Measurements from ENCODE around the gene PBLD. TPM values are rescaled to one million over a fixed set of nuclear protein-coding genes. Genes with fewer than 3 reads are reported as not detected.

The PBLD gene
- total and polyA plus RNA-seq, 9 of the 15 experiments (the other 6 are each of a cell fraction or from before 2014, with no cell fraction given), result 1.2 to 4.3 (median 2.5) TPM

GRCh38 chr10:68332259-68333057, at the start of gene PBLD (continued):
- TF ChIP-seq ZNF280B (CRISPR knock-in tag; IDR thresholded peaks at IDR 0.05) (no peak), RBM14 (IDR thresholded peaks at IDR 0.05; ENCODE audit: borderline replicate concordance, insufficient read depth, low read depth, low read length) (peak; percentile 58; the same call in 1 of the 2 replicates), CBFA2T3 (IDR thresholded peaks at IDR 0.05) (no peak; the same call in 1 of the 2 replicates), GTF2B (IDR thresholded peaks at IDR 0.05; ENCODE audit: extremely low read depth, insufficient read length) (no peak), NCOA2 (IDR thresholded peaks at IDR 0.05; ENCODE audit: partially characterized antibody in 2 of 2) (no peak), C11orf30 (IDR thresholded peaks at IDR 0.05; ENCODE audit: low read depth) (no peak), NCOR1 (IDR thresholded peaks at IDR 0.05) (peak; percentile 46; the same call in 1 of the 2 replicates), HDAC8 (tag; IDR thresholded peaks at IDR 0.05) (no peak), ZNF165 (CRISPR knock-in tag; IDR thresholded peaks at IDR 0.05; ENCODE audit: borderline replicate concordance) (peak; percentile 58; the same call in 1 of the 2 replicates), YBX1 (IDR thresholded peaks at IDR 0.05) (no peak), ATF2 (CRISPR knock-in tag; IDR thresholded peaks at IDR 0.05) (no peak), NFIC (IDR thresholded peaks at IDR 0.05) (peak; percentile 65), TAF7 (tag; IDR thresholded peaks at IDR 0.05) (peak; percentile 78), FOSL1 (tag; conservative IDR thresholded peaks at IDR 0.05) (no peak), ZKSCAN3 (CRISPR knock-in tag; IDR thresholded peaks at IDR 0.05) (no peak), ZNF57 (CRISPR knock-in tag; IDR thresholded peaks at IDR 0.05) (0 out of 2 replicates have a peak, but pooled peaks have one; percentile 68), POLR3A (IDR thresholded peaks at IDR 0.05; ENCODE audit: borderline replicate concordance, extremely low read depth, insufficient read depth, insufficient read length) (no peak), ZBTB11 (CRISPR knock-in tag; IDR thresholded peaks at IDR 0.05) (peak in 1 of 3 experiments; percentile 67; a peak in 2 of 6 replicates), NR2F6 (CRISPR knock-in tag; IDR thresholded peaks at IDR 0.05) (peak; percentile 80; the same call in 1 of the 2 replicates), JUND (IDR thresholded peaks at IDR 0.05; ENCODE audit: borderline replicate concordance, low read depth, low read length) (peak; percentile 60), JUND (tag; IDR thresholded peaks at IDR 0.05; ENCODE audit: borderline replicate concordance, low read depth, low read length) (peak; percentile 31; the same call in 1 of the 3 replicates)
